NOMO-1 treated with DMSO at 0.1 percent for 48 hours (cell line): ENCODE data around the gene ANKMY1.
"Not testable (repeated sequence)": the region's sequence is repeated elsewhere in the genome, so short reads cannot be mapped to it uniquely, and the experiment has no call there.

Source experiments
- DNase-seq: peaks from one replicate; lab custom pipeline; 2025; ENCODE audit not compliant: unreplicated experiment; lab: John Stamatoyannopoulos, UW

ANKMY1 gene

GRCh38 chr2:240555541-240556250, 2.1 kb downstream of the ANKMY1 start:
- DNase-seq, result no peak

- DNase-seq, result no peak
Observed at GRCh38 chr2:240554767-240555493, 2.9 kb downstream of the ANKMY1 start.

GRCh38 chr2:240553956-240554480, 3.8 kb downstream of the ANKMY1 start:
- DNase-seq, result no peak

GRCh38 chr2:240551811-240552210, 6.0 kb downstream of the ANKMY1 start:
- DNase-seq, result no peak

- no peak for DNase-seq
Observed at GRCh38 chr2:240551288-240551687, 6.5 kb downstream of the ANKMY1 start.

- DNase-seq, result no peak
Observed at GRCh38 chr2:240539906-240540305, 17.9 kb downstream of the ANKMY1 start.

- DNase-seq, result not testable (repeated sequence)
Observed at GRCh38 chr2:240539101-240539500, 18.7 kb downstream of the ANKMY1 start.

- no peak for DNase-seq
Observed at GRCh38 chr2:240538031-240538780, 19.6 kb downstream of the ANKMY1 start.

GRCh38 chr2:240532031-240532775, 25.6 kb downstream of the ANKMY1 start:
- no peak for DNase-seq

- DNase-seq, result no peak
Observed at GRCh38 chr2:240531038-240531437, 26.8 kb downstream of the ANKMY1 start.

- DNase-seq, result no peak
Observed at GRCh38 chr2:240530181-240530580, 27.6 kb downstream of the ANKMY1 start.

- no peak for DNase-seq
Observed at GRCh38 chr2:240529344-240529999, 28.3 kb downstream of the ANKMY1 start.

- no peak for DNase-seq
Observed at GRCh38 chr2:240528406-240529040, 29.3 kb downstream of the ANKMY1 start.

- DNase-seq, result no peak
Observed at GRCh38 chr2:240527153-240527750, 30.5 kb downstream of the ANKMY1 start.

- no peak for DNase-seq
Observed at GRCh38 chr2:240526521-240526920, 31.3 kb downstream of the ANKMY1 start.

- no peak for DNase-seq
Observed at GRCh38 chr2:240525802-240526201, 32.0 kb downstream of the ANKMY1 start.

GRCh38 chr2:240524963-240525718, 32.6 kb downstream of the ANKMY1 start:
- DNase-seq, result no peak

- no peak for DNase-seq
Observed at GRCh38 chr2:240523451-240524281, 34.1 kb downstream of the ANKMY1 start.
